ENCODE data around the gene ANO4. TPM values are rescaled to one million over a fixed set of nuclear protein-coding genes. Genes with fewer than 3 reads are reported as not detected.

Gene ANO4
- polyA plus RNA-seq, 1 donor, result 3.4 TPM

- Histone ChIP-seq H3K4me1 (ENCODE audit: control insufficient read depth, insufficient read depth, low read length) (no peaks in the 10 kb centered on the region), H3K27me3 (ENCODE audit: control insufficient read depth, insufficient read depth, low read length) (no peaks in the 10 kb centered on the region), H3K9me3 (ENCODE audit: control insufficient read depth, low read depth, low read length) (no peaks in the 10 kb centered on the region), H3K4me3 (ENCODE audit: low read length) (no peak overlapping the region), H3K27ac (ENCODE audit: low read length) (no peak overlapping the region), H3K36me3 (ENCODE audit: control insufficient read depth, insufficient read depth, low read length) (no peaks in the 10 kb centered on the region)
- no CpG with 5 or more reads among the region's 3 CpGs for WGBS (ENCODE audit: insufficient coverage, low lambda C conversion rate)
- DNase-seq, result no peak
These were observed 208.3 kb downstream of the ANO4 start for GRCh38 chr12:101002696-101003419.

DNA sequence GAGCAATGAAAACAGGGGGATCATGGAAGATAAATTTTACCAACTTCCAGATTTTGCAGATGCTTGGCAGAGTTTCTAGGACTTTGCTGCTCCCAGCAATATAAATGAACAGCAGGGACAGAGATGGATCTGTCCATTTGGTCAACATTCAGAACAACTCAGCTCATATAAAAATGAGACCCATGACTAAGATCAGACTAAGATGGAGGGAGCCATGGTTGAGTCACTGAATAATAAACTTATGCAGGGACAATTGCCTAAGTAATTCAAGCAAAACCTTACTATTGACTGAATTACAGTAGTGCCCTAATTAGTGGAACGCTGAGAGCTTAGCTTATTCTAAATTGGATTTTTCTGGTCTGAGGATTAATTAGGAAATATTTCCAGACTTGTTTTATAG, 210.3 kb downstream of the ANO4 start:
- no peak overlapping the region for H3K4me3 ChIP-seq (ENCODE audit: low read length)
- no peak overlapping the region for H3K27ac ChIP-seq (ENCODE audit: low read length)
- WGBS (ENCODE audit: insufficient coverage, low lambda C conversion rate), result no CpG with 5 or more reads among the region's 1 CpG

DNA sequence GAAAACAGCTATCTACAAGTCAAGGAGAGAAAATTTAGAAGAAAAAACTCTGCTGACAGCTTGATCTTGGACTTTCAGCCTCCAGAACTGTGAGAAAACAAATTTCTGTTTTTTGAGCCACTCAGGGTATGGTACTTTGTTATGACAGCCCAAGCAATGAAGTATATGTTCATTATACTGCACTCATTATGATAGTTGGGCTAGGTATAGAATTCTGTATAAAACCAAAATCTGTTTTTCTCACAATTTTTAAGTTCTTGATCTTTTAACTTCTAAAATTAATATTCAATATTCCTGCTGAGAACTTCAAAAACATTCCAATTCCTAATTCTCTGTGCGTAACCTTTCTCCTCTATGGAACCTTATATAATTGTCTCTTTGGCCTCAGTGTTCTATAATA, 214.7 kb downstream of the ANO4 start:
- no peaks in the 10 kb centered on the region for H3K27me3 ChIP-seq (ENCODE audit: control insufficient read depth, insufficient read depth, low read length)
- peaks cover 6% of the 10 kb centered on the region for H3K9me3 ChIP-seq (ENCODE audit: control insufficient read depth, low read depth, low read length)
- H3K4me1 ChIP-seq (ENCODE audit: control insufficient read depth, insufficient read depth, low read length), result no peaks in the 10 kb centered on the region
- no peaks in the 10 kb centered on the region for H3K36me3 ChIP-seq (ENCODE audit: control insufficient read depth, insufficient read depth, low read length)
- no peak for DNase-seq
- H3K4me3 ChIP-seq (ENCODE audit: low read length), result no peak overlapping the region
- no peak overlapping the region for H3K27ac ChIP-seq (ENCODE audit: low read length)
- WGBS (ENCODE audit: insufficient coverage, low lambda C conversion rate), result no CpG with 5 or more reads among the region's 1 CpG

More for the DNA sequence above, 210.3 kb downstream of the ANO4 start:
- no peak for DNase-seq
- Histone ChIP-seq H3K4me1 (ENCODE audit: control insufficient read depth, insufficient read depth, low read length) (no peaks in the 10 kb centered on the region), H3K9me3 (ENCODE audit: control insufficient read depth, low read depth, low read length) (peaks cover 6% of the 10 kb centered on the region), H3K27me3 (ENCODE audit: control insufficient read depth, insufficient read depth, low read length) (no peaks in the 10 kb centered on the region), H3K36me3 (ENCODE audit: control insufficient read depth, insufficient read depth, low read length) (no peaks in the 10 kb centered on the region)

DNA sequence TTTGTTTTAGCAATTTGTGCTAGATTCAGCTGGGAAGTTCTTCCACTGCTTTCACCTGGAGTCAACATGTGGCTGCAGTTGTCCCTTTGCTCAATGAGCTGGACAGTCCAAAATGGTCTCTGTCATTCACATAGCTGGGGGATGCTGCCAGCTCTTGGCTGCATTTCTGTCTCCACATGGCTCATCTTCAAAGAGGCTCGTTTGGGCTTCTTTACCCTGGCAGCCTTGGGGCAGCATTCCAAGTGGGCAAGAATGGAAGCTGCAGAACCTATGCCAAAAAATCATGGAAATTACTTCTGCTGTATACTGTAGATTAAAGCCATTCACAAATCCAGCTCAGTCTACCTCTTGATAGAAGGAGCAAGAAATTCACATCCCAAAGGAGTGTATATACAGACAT, 216.3 kb downstream of the ANO4 start:
- WGBS (ENCODE audit: insufficient coverage, low lambda C conversion rate), result no CpG with 5 or more reads among the region's 1 CpG
- H3K36me3 ChIP-seq (ENCODE audit: control insufficient read depth, insufficient read depth, low read length), result no peaks in the 10 kb centered on the region
- no peaks in the 10 kb centered on the region for H3K4me1 ChIP-seq (ENCODE audit: control insufficient read depth, insufficient read depth, low read length)
- no peak for DNase-seq
- H3K27ac ChIP-seq (ENCODE audit: low read length), result no peak overlapping the region
- no peaks in the 10 kb centered on the region for H3K27me3 ChIP-seq (ENCODE audit: control insufficient read depth, insufficient read depth, low read length)
- no peak overlapping the region for H3K4me3 ChIP-seq (ENCODE audit: low read length)
- peaks cover 6% of the 10 kb centered on the region for H3K9me3 ChIP-seq (ENCODE audit: control insufficient read depth, low read depth, low read length)

GRCh38 chr12:101013993-101014392, 219.4 kb downstream of the ANO4 start:
- peaks cover 6% of the 10 kb centered on the region for H3K9me3 ChIP-seq (ENCODE audit: control insufficient read depth, low read depth, low read length)
- H3K27ac ChIP-seq (ENCODE audit: low read length), result no peak overlapping the region
- H3K36me3 ChIP-seq (ENCODE audit: control insufficient read depth, insufficient read depth, low read length), result no peaks in the 10 kb centered on the region
- no peaks in the 10 kb centered on the region for H3K4me1 ChIP-seq (ENCODE audit: control insufficient read depth, insufficient read depth, low read length)
- no CpG with 5 or more reads among the region's 6 CpGs for WGBS (ENCODE audit: insufficient coverage, low lambda C conversion rate)
- no peak for DNase-seq
- no peak overlapping the region for H3K4me3 ChIP-seq (ENCODE audit: low read length)
- H3K27me3 ChIP-seq (ENCODE audit: control insufficient read depth, insufficient read depth, low read length), result no peaks in the 10 kb centered on the region

GRCh38 chr12:101015044-101015443, 220.5 kb downstream of the ANO4 start:
- H3K27me3 ChIP-seq (ENCODE audit: control insufficient read depth, insufficient read depth, low read length), result no peaks in the 10 kb centered on the region
- no peak overlapping the region for H3K27ac ChIP-seq (ENCODE audit: low read length)
- H3K36me3 ChIP-seq (ENCODE audit: control insufficient read depth, insufficient read depth, low read length), result no peaks in the 10 kb centered on the region
- H3K4me1 ChIP-seq (ENCODE audit: control insufficient read depth, insufficient read depth, low read length), result no peaks in the 10 kb centered on the region
- H3K4me3 ChIP-seq (ENCODE audit: low read length), result no peak overlapping the region
- whole genome bisulfite sequencing (ENCODE audit: insufficient coverage, low lambda C conversion rate), result no CpG with 5 or more reads among the region's 2 CpGs
- H3K9me3 ChIP-seq (ENCODE audit: control insufficient read depth, low read depth, low read length), result no peaks in the 10 kb centered on the region
- no peak for DNase-seq

GRCh38 chr12:101018540-101018939, 224.0 kb downstream of the ANO4 start:
- H3K9me3 ChIP-seq (ENCODE audit: control insufficient read depth, low read depth, low read length), result no peaks in the 10 kb centered on the region
- H3K36me3 ChIP-seq (ENCODE audit: control insufficient read depth, insufficient read depth, low read length), result no peaks in the 10 kb centered on the region
- DNase-seq, result peak in 1 of 2 donors; percentile 12
- WGBS (ENCODE audit: insufficient coverage, low lambda C conversion rate), result 83% methylated on average over 1 of the region's 2 CpGs
- H3K27ac ChIP-seq (ENCODE audit: low read length), result no peak overlapping the region
- no peaks in the 10 kb centered on the region for H3K27me3 ChIP-seq (ENCODE audit: control insufficient read depth, insufficient read depth, low read length)
- no peaks in the 10 kb centered on the region for H3K4me1 ChIP-seq (ENCODE audit: control insufficient read depth, insufficient read depth, low read length)
- H3K4me3 ChIP-seq (ENCODE audit: low read length), result no peak overlapping the region

GRCh38 chr12:101019201-101019600, 224.6 kb downstream of the ANO4 start:
- H3K27ac ChIP-seq (ENCODE audit: low read length), result no peak overlapping the region
- no peak for DNase-seq
- no peaks in the 10 kb centered on the region for H3K36me3 ChIP-seq (ENCODE audit: control insufficient read depth, insufficient read depth, low read length)
- no peaks in the 10 kb centered on the region for H3K4me1 ChIP-seq (ENCODE audit: control insufficient read depth, insufficient read depth, low read length)
- H3K4me3 ChIP-seq (ENCODE audit: low read length), result no peak overlapping the region
- WGBS (ENCODE audit: insufficient coverage, low lambda C conversion rate), result no CpG with 5 or more reads among the region's 4 CpGs
- H3K27me3 ChIP-seq (ENCODE audit: control insufficient read depth, insufficient read depth, low read length), result no peaks in the 10 kb centered on the region
- H3K9me3 ChIP-seq (ENCODE audit: control insufficient read depth, low read depth, low read length), result no peaks in the 10 kb centered on the region

GRCh38 chr12:101019667-101020066, 225.1 kb downstream of the ANO4 start:
- DNase-seq, result no peak
- no peaks in the 10 kb centered on the region for H3K27me3 ChIP-seq (ENCODE audit: control insufficient read depth, insufficient read depth, low read length)
- H3K9me3 ChIP-seq (ENCODE audit: control insufficient read depth, low read depth, low read length), result no peaks in the 10 kb centered on the region
- 100% methylated on average over 1 of the region's 3 CpGs for WGBS (ENCODE audit: insufficient coverage, low lambda C conversion rate)
- no peak overlapping the region for H3K27ac ChIP-seq (ENCODE audit: low read length)
- no peaks in the 10 kb centered on the region for H3K36me3 ChIP-seq (ENCODE audit: control insufficient read depth, insufficient read depth, low read length)
- H3K4me3 ChIP-seq (ENCODE audit: low read length), result no peak overlapping the region
- no peaks in the 10 kb centered on the region for H3K4me1 ChIP-seq (ENCODE audit: control insufficient read depth, insufficient read depth, low read length)

DNA sequence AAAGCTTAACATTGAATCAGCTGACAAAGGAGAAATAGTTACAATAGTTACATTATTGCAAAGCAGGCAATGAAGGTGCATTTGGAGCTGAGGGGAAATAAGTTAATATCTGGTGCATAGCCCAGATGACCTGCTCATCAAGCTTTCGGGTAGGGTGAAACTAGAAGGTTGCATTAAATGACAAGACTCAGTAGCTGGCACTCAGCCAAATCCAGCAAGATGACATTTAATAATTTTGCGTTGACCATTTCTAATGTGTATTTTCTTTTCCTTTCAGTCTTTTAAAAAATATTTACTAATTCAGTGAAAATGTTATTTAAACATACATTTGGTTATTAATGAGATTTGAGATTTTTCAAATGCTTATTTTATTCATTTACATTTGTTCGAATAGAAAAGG, 226.9 kb downstream of the ANO4 start:
- 88% methylated on average over 2 of the region's 3 CpGs for WGBS (ENCODE audit: insufficient coverage, low lambda C conversion rate)
- Histone ChIP-seq H3K36me3 (ENCODE audit: control insufficient read depth, insufficient read depth, low read length) (no peaks in the 10 kb centered on the region), H3K9me3 (ENCODE audit: control insufficient read depth, low read depth, low read length) (no peaks in the 10 kb centered on the region), H3K27ac (ENCODE audit: low read length) (no peak overlapping the region), H3K27me3 (ENCODE audit: control insufficient read depth, insufficient read depth, low read length) (no peaks in the 10 kb centered on the region), H3K4me1 (ENCODE audit: control insufficient read depth, insufficient read depth, low read length) (no peaks in the 10 kb centered on the region), H3K4me3 (ENCODE audit: low read length) (no peak overlapping the region)
- DNase-seq, result no peak

DNA sequence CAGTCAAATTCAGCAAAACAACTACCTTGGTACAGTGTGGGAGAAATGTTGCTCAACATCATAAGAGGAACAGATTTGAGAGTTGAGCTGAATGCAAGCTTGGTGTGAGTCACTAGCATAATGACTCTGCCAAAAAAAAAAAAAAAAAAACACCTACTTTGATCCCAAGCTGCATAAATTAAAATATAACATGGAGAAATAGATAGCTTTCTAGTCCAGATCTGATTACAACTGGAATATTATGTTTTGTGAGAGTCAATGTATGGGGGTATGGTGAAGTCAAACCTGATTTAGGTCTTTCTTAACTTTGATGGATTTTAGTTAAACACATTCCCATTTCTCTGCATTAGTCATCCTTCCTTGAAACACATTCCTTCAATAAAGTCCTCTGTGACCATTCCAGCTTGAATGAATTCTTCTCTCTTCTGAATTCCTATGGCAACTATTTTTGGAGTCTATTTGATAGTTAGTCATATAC, 227.4 kb downstream of the ANO4 start:
- Histone ChIP-seq H3K27ac (ENCODE audit: low read length) (no peak overlapping the region), H3K9me3 (ENCODE audit: control insufficient read depth, low read depth, low read length) (no peaks in the 10 kb centered on the region), H3K36me3 (ENCODE audit: control insufficient read depth, insufficient read depth, low read length) (no peaks in the 10 kb centered on the region), H3K27me3 (ENCODE audit: control insufficient read depth, insufficient read depth, low read length) (no peaks in the 10 kb centered on the region), H3K4me1 (ENCODE audit: control insufficient read depth, insufficient read depth, low read length) (no peaks in the 10 kb centered on the region), H3K4me3 (ENCODE audit: low read length) (no peak overlapping the region)
- no peak for DNase-seq

Measured in large intestine (tissue), 3 donors.